Limb (tissue), 2 donors: ENCODE results near the gene ATCAY.

ENCODE experiments used
- DNase-seq, 2 donors: peaks; one replicate each; pipeline ENCODE4 v3.0.0-alpha.2; 2016; ENCODE audit errors: extremely low spot score in 2 of 2

The ATCAY gene, protein sequence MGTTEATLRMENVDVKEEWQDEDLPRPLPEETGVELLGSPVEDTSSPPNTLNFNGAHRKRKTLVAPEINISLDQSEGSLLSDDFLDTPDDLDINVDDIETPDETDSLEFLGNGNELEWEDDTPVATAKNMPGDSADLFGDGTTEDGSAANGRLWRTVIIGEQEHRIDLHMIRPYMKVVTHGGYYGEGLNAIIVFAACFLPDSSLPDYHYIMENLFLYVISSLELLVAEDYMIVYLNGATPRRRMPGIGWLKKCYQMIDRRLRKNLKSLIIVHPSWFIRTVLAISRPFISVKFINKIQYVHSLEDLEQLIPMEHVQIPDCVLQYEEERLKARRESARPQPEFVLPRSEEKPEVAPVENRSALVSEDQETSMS

DNA sequence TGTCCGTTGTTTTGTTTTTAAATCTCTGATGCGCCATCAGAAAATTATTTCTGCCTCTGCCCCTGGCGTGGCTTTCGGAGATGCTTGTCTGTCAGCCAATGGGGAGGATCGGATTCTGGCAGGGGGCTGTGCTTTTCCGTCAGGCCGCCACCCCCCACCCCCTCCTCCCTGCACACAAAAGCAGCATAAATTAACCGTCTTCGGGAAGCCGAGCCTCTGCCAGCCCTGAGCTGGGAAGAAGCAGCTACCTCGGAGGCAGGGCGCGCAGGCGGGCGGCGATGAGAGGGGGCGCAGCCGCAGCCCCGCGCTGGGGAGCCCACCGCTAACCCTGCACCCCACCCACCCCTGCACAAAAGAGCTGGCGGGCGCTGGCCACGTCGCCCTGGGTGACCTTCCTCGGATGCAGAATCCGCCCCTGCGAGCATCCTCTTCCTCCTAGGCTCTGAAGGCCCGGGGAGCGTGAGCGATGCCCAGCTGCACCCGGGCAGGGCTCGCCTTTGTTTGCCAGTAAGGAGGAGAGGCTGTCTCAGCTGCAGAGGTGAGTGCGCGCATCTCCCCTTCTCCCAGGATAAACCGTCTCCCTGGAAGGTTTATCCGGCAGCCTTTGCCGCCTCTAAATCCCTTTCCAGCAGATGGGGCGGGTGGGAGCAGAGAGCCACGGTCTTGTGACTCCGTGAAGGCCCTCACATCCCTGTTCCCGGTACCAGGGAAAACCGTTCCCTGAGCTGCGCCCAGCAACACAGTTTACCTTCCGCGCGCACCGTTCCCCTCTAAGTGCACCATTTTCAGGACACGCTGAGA, at the start of gene ATCAY:
Gene ATCAY, plus strand, starts transcription at position 215 of the 801 bp plus-strand sequence. CDS start 5,083 bp downstream, outside the sequence.
- DNase-seq = peak in 1 of 2 donors; percentile 76

DNA sequence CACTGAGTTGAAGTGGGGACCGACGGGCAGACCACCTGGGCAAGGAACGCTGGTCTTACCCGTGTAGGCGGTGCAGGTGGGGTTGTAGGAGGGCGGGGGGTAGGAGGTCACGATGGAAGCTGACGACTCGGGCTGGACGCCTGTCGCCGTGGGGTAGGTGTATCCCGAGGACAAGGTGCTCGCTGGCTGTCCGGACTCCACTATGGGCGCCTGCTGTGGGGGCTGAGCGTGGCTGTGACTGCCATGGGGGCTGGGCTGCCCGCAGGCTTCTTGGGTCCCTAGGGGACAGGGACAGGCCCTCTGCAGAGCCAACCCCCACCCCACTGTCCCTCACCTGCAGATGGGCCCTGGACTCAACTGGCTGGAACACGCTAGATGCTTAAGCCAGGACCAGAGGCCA, 48.9 kb upstream of the ATCAY start:
- DNase-seq = no peak

DNA sequence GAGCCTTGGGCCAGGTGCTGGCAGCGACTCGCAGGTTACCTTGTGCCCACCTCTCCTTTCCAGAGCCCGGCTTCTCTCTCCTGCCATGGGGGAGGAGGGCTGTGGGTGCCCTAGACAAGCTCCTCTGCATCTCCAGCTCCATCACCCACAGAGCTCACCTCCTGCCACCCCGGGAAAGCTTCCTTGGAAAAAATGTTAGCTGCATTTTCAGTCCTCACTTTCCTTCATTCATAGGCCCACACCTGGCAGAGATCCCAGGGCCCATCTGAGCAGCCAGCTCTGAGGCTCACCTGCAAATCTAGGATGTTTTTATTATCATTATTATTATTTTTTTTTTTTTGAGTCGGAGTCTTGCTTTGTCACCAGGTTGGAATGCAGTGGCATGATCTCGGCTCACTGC, 48.5 kb upstream of the ATCAY start:
- no peak for DNase-seq

DNA sequence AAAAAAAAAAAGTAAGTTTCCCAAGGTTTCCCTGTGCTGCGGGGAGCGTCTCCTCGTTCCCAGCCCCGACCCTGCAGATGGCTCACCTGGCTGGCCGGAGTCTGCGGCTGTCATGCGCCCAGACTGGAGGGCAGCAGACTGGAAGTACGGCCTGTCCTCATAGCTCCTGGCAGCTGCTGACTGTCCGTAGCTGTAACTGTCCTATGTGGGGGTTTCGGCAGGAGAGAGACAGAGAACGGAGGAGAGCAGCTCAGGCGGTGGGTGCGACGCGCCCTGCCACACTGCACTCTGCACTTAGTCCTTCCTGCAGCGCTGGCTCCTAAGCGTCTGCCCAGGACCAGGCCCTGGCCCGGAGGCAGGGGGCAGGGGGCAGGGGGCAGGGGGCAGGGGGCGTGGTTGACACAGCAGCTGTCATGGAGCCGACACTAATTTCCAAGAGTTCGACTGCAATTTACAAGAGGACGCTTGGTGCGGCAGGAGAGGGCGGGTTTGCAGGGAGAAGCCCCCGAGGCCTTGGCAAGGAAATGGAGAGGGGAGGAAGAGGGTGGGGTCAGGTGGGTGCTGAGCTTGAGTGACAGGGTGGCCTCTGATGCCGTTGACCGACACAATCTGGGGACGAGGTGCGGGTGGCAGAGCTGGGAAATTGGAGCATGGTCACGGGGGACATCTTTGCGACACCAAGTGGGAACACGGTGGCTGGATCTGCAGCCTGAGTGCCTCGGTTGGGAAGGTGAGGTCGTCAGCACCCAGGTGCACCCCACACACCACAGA, 46.7 kb upstream of the ATCAY start:
- no peak for DNase-seq

DNA sequence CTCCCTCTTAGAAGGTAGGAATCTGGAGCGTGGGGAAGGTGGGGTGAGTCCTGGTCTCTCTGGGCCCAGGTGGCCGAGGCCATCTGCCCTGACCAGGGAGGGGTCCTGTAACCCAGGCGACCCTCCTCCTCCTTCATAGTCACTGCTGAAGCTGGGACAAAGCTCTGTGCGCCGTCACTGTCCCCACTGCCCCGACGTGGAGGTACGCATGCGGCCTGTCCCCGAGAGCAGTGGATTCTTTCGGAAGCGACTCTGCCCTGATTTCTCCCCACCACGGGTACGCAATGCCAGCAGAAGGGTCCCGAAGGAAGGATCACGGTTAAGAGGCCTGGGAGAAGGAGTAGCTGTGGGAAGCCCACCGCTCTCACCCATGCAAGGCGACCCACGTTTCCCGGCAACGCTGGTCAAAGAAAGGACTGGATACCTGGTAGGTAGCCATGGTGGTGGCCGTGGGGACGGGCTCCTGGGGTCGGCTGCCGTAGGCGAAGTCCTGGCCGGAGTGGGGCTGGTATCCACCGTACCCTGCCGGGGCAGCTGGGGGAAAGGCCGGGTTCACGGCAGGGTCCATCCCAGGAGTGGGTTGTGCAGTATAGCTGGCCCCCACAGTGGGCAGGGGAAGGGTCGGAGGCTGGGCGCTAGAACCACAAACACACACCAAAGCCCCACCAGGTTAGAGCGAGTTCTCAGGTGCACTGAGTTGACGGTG, 46.0 kb upstream of the ATCAY start:
- no peak for DNase-seq

DNA sequence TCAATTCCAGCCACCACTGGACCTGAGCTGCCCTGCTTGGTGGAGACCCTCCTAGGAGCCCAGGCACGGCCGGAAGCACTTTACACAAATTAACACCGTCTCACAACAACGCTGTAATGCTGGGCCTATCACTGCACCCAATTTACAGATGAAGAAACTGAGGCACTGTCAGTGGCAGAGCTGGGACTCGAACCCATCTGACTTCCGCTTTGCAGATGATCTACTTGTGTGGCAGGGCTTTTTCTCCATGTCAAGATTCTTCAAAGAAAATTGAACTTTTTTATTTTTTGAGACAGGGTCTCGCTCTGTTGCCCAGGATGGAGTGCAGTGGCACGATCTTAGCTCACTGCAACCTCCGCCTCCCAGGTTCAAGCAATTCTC, 45.4 kb upstream of the ATCAY start:
- DNase-seq = no peak

DNA sequence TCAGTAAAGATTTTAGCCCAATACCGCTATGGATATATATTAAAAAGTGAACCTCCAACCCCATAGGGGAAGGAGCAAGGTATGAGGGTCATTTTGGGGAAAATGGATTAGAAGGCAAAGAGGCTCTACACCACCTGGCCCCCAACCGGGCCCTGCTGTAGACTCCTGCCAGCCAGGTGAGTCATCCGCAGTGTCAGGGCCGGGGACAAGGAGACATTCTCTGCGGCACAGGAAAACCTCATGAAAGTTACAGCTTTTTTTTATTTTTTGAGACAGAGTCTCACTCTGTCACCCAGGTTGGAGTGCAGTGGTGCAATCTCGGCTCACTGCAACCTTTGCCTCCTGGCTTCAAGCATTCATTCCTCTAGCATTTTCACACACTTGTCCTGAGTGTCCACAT, 43.6 kb upstream of the ATCAY start:
- no peak for DNase-seq

DNA sequence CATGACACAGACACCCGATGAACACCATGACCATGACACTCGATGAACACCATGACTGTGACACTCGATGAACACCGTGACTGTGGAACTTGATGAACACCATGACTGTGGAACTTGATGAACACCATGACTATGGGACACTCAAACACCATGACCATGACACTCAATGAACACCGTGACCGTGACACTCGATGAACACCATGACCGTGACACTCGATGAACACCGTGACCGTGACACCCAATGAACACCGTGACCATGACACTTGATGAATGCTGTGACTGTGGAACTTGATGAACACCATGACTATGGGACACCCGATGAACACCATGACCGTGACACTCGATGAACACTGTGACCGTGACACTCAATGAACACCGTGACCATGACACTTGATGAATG, 43.2 kb upstream of the ATCAY start:
- no peak for DNase-seq

DNA sequence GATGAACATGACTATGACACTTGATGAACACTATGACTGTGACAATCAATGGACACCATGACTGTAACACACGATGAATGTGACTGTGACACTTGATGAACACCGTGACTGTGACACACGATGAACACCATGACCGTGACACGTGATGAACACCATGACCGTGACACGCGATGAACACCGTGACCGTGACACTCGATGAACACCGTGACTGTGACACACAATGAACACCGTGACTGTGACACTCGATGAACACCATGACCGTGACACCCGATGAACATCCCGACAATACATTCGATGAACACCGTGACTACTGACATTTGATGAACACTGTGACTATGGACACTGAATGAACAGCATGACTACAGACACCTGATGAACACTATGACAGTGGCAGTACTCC, 42.6 kb upstream of the ATCAY start:
- DNase-seq = no peak

DNA sequence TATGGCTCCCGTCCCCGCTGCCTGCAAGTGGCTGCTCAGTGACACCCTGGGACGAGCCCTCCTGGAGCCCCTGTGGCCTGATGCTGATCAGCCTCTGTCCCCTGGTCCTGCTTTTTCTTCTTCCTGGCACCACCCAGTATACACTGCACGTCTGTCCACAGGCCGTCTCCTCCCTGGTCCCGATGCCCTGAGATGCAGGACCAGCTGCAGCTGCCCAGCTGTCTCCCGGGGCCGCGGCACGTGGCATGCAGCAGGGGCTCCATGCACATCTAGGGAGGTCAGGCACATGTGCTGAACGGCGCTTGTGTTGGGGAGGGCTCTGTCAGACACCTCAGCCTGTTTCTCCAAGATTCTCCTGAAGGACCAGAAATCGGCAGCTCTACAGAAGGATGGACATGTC, 41.8 kb upstream of the ATCAY start:
- no peak for DNase-seq

DNA sequence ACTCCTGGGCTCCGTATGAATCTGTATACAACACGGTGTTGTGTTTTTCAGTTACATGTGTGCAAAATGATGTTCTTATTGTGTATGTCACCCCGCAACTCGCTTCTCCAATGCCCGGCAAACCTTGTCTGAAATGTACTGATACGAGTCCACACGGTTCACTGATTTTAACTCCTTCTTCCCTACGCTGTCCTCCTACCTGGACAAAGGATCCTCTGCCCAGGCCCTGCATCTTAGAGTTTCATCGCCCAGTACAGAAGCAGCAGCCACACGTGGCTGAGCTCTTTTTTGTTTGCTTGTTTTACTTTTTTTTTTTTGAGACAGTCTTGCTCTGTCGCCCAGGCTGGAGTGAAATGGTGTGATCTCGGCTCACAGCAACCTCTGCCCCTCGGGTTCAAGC, 40.5 kb upstream of the ATCAY start:
- DNase-seq = no peak

DNA sequence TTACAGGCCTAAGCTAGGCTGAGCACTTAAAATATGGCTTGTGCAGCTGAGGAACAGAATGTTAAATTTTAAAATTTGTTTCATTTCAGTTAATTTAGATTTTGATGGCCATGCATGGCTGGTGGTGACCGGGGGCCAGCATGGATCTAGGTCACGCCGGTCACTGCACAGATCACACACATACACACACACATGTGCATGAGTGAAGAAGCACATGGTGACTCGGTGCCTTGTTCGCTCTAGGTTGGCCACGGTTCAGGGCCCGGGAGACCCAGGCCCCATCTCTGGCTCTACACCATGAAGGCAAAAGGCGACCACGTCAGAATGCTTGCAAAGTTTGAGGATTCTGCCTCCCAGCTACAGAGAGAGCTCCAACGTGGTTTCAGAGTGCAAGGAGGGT, 39.7 kb upstream of the ATCAY start:
- no peak for DNase-seq

DNA sequence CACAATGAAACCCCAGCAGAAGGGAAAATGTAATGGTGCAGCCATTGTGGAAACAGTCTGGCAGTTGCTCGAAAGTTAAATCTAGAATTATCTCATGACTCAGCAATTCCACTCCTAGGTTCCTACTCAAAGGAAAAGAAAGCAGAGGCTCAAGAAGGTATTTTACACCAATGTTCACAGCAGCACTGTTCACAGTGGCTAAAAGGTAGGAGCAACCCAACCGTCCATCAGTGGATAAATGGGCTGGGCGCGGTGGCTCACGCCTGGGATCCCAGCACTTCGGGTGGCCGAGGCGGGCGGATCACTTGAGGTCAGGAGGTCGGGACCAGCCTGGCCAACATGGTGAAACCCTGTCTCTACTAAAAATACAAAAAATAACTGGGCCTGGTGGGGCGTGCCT, 37.5 kb upstream of the ATCAY start:
- DNase-seq = no peak

DNA sequence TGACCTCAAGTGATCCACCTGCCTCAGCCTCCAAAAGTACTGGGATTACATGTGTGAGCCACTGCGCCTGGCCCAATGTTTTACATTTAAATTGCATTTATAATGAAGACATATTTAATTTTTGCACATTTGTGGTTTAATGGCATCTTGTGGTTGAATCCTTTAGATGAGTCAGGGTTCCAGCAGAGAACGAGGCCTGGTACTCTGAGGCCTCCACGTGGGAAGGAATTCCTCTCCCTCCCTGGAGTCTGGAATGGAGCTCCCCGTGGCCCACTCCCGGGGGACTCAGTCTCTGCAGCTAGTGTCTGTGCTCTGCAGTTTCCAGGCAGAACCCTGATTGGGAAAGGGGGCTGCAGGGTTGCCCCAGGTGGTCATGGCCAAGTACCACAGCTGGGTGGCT, 35.9 kb upstream of the ATCAY start:
- DNase-seq = no peak

DNA sequence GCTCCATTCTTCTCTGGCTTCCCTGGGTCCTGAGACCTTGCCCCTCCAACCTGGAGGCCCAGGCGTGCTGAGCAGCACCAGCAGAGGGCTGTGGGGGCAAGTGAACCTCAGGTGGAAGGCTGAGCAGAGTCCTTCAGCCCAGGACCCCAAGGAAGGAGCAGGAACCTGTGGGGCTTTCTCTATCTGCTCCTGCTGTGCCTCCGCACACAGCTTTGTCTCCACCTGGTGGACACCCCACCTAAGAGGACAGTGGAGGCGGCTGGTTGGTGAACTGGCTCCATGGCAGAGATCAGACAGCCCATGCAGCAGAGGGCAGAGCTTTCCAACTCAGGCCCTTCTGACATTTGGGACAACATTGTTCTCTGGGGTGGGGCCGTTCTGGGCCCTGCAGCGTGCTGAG, 31.4 kb upstream of the ATCAY start:
- no peak for DNase-seq

DNA sequence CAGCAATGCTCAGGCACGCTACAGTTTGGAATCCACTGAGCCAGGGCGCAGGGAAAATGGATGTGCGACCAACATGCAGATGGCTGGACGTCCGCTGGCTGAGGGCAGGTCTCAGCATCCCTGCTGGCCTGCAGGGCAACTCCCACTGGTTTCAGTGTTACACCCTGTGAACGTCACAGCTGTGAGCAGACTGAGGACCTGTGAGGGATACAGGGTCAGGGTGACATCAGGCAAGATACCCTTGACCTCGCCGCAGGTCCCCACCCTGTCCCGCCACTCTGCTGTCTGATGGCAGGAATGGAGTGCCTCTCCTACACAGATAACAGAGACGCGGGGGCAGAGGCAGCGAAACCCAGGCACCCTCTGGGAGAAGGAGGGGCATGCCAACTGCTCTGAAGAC, 30.7 kb upstream of the ATCAY start:
- no peak for DNase-seq

DNA sequence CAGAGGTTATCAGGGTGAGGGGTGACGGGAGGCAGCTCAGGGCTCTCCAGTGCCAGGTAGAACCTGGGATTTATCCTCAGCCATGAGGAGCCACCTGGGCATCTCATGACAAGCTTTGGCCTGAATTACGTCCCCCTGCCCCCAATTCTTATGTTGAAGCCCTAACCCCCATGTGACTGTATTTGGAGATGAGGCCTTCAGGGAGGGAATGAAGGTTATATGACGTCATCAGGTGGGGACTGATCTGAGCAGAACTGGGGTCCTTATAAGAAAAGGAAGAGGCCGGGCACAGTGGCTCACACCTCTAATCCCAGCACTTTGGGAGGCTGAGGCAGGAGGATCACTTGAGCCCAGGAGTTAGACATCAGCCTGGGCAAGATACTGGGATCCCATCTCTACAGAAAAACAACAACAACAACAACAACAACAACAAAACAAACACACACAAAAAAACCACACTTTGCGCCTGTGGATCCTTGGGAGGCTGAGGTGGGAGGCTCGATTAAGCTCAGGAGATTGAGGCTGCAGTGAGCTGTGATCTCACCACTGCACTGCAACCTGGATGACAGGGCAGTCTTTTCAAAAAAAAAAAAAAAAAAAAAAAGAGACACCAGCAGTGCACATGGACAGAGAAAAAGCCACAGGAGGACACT, 30.0 kb upstream of the ATCAY start:
- DNase-seq = no peak

DNA sequence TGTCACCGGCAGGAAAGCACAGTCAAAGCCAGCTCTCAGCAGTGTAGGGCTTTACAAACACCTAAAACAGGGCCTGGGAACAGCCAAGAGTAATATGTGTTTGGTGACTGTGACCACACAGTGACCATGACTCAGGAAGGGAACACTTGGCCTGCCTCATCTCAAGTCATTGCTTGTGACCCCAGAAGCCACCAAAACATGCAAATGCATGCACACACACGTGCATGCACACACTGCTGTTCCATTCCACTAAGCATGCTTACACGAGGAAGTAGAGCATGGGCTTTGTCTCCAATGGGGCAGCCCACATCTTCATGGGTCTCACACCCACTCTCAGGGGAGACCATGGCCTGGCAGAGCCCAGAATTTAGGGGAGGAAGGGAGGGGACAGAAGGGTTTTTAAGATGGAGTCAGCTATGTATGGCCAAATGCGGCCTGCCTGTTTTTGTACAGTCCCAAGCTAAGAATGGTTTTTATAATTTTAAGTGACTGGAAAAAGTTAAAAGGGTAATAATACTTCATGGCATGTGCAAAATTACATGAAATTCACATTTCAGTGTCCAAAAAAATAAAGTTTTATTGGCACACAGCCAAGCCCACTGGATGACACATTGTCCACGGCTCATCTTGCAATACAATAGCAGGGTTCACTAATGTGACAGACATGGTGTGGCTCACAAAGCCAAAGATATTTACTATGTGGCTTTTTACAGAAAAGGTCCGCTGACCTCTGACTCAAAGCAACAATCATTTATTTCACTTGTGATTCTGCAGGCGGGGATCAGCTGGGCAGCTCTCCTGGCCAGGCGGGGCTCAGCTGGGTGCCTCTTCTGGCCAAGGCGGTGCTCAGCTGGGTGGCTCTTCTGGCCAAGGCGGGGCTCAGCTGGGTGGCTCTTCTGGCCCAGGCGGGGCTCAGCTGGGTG, 29.0 kb upstream of the ATCAY start:
- no peak for DNase-seq

DNA sequence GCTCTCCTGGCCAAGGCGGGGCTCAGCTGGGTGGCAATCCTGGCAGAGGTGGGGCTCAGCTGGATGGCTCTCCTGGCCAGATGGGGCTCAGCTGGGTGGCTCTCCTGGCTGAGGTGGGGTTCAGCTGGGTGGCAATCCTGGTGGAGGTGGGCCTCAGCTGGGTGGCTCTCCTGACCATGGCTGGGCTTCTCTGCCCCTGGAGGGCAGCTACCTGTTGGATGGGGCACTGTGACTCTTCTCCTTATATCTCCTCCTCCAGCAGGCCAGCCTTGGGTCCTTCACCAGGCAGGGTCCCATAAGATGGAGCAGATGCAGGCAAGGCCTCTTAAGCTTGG, 28.3 kb upstream of the ATCAY start:
- DNase-seq = no peak

DNA sequence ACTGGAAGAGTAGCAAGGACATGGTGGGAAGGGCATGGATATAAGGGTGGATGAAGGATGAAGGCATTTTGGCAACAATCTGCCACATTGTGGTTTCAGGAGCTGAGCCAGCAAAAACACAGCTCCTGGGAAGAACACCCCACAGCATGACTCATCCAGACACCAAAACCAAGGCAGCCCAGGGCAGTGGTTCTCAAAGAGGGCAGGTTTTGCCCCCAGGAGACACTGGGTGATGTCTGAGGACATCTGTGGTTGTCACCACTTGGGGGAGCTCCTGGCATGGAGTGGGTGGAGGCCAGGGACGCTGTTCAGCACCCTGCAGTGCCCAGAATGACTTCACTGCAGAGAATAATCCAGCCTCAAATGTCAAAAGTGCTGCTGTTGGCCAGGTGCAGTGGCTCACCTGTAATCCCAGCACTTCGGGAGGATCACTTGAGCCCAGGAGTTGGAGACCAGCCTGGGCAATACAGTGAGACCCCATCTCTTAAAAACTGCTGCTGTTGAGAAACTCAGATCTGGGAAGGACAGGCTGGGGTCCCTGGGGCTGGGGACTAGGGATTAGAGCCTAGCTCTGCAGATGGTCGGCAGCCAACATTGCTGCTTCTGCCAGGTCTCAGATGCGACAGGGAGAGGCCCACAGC, 27.8 kb upstream of the ATCAY start:
- no peak for DNase-seq
